ENCODE measurements around the gene CHSY3. TPM values are rescaled to one million over a fixed set of nuclear protein-coding genes. Genes with fewer than 3 reads are reported as not detected.

The CHSY3 gene
- total RNA-seq, 1 donor, result 9.9 TPM

DNA sequence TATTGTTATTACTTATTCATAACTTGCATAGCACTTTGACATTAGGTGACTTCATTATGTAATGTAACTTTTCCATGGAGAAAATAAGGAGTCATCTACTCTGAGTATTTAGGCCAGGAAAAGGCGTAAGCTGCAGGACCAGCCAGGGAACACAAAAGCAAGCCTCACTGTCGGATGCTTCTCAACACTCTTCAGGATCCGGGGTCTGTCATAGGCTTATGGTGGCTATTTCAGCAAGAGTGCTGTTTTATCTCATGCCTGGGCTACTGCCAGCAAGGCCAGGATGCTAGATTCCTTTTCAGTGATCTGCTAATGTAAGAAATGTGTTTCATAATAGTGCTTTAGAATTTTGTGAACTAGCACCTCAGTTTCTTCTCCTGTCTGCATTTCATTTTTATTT lies 162.4 kb downstream of the CHSY3 start:
- peak; percentile 51 for DNase-seq (ENCODE audit: low read depth)
- no peak for TF ChIP-seq CTCF (IDR thresholded peaks at IDR 0.05; ENCODE audit: insufficient read depth, low read depth, low read length)
- no peak overlapping the region for H3K4me3 ChIP-seq (ENCODE audit: low read depth, low read length)

DNA sequence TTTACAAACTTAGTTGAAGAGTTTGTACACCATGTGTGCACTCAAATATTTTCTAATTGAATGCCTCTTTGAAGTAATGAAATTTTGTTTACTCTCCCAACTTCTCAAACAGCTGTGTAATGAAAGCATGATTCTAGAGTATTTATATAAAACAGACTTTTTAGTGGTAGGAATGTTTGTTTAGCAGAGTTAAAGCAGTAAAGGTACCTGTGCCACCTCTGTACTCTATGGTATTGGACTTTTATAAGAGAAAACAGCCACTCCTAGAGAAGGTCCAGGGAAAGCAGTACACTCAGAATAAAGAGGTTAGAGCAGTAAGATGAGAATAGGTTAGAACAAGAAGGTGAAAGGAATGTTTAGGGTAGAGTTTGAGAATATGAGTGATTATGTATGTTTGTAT lies 163.1 kb downstream of the CHSY3 start:
- no peak for DNase-seq (ENCODE audit: low read depth)
- no peak for TF ChIP-seq CTCF (IDR thresholded peaks at IDR 0.05; ENCODE audit: insufficient read depth, low read depth, low read length)
- H3K4me3 ChIP-seq (ENCODE audit: low read depth, low read length), result no peak overlapping the region

DNA sequence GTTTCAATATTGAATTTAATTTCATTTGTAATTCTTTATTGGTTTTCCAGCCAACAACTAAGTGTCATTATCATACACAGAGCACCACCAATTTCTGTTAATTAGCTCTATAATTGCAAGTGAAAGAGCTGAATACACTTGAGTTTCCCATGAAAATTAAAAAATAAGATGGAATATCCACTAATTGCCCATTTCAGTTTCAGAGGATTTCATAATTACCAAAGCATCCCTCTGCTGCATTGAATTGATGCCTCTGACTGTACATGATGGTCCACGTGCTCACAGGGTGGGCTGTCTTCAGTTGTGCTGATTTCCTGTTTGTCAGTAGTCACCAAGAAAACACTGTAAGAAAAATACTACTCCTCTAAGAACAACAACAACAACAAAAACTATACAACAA lies 163.8 kb downstream of the CHSY3 start:
- DNase-seq (ENCODE audit: low read depth), result no peak
- no peak for TF ChIP-seq CTCF (IDR thresholded peaks at IDR 0.05; ENCODE audit: insufficient read depth, low read depth, low read length)
- no peak overlapping the region for H3K4me3 ChIP-seq (ENCODE audit: low read depth, low read length)

- no peak for TF ChIP-seq CTCF (IDR thresholded peaks at IDR 0.05; ENCODE audit: insufficient read depth, low read depth, low read length)
- DNase-seq (ENCODE audit: low read depth), result no peak
- H3K4me3 ChIP-seq (ENCODE audit: low read depth, low read length), result no peak overlapping the region
Measured at GRCh38 chr5:130068988-130069387, 164.7 kb downstream of the CHSY3 start.

DNA sequence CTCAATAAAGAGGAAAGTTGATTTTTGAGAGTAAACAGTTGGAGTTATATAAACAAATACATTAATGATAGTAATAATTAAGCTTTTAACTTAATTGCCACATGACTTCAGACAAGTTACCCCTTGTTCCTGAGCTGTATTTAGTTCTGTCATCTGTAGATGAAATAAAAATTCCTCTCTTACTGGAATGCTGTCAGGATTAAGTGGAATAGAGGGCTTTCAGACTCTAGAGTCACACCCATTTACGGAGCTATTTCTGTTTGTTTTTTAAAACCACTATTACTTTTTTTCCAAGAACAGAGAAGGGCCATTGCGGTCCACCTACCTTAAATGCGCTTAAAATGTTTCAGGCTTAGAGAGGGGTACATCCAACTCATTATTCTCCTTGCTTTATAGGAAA lies 170.6 kb downstream of the CHSY3 start:
- TF ChIP-seq CTCF (IDR thresholded peaks at IDR 0.05; ENCODE audit: insufficient read depth, low read depth, low read length), result no peak
- H3K4me3 ChIP-seq (ENCODE audit: low read depth, low read length), result no peak overlapping the region
- no peak for DNase-seq (ENCODE audit: low read depth)

DNA sequence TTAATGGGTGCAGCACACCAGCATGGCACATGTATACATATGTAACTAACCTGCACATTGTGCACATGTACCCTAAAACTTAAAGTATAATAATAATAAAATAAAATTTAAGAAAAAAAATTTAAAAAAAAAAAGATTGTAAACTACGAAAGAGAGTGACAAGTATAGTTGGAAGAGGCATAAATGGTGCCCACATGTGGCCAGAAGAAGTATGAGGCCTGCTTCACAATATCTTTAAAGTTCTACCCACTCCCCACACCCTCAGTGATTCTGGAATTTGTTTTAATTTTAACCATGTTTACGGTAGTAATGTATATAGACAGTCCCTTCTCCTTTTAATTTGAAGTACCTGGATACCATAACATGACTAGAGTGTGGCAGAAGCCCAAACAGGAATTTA lies 172.7 kb downstream of the CHSY3 start:
- DNase-seq (ENCODE audit: low read depth), result no peak
- TF ChIP-seq CTCF (IDR thresholded peaks at IDR 0.05; ENCODE audit: insufficient read depth, low read depth, low read length), result peak; percentile 20
- H3K4me3 ChIP-seq (ENCODE audit: low read depth, low read length), result no peak overlapping the region

GRCh38 chr5:130078661-130079060 lies 174.4 kb downstream of the CHSY3 start:
- DNase-seq (ENCODE audit: low read depth), result no peak
- no peak for TF ChIP-seq CTCF (IDR thresholded peaks at IDR 0.05; ENCODE audit: insufficient read depth, low read depth, low read length)
- no peak overlapping the region for H3K4me3 ChIP-seq (ENCODE audit: low read depth, low read length)
